GM10248 (cell line): Measurements from ENCODE around the gene ZNF573.

Experiments
- CTCF ChIA-PET: fragments of 300-600 bp; sonication (Branson Sonifier 250); formaldehyde crosslinking; extraction: SDS; loops from one replicate; lab custom pipeline; 2021; ENCODE audit warnings: antibody characterized with exemption; lab: Yijun Ruan, JAX
- POLR2A ChIA-PET: fragments of 350-650 bp; sonication (Branson Sonifier 250); formaldehyde crosslinking; extraction: SDS; loops from one replicate; lab custom pipeline; 2020; ENCODE audit warnings: antibody characterized with exemption; lab: Yijun Ruan, JAX
- DNase-seq: peaks from one replicate; pipeline ENCODE4 v3.0.0; 2012; ENCODE audit errors: extremely low spot score
- TF ChIP-seq, protein P1 (sequence below): IDR thresholded peaks from 2 replicates; pipeline ENCODE4 v1.5.1; 2012; ENCODE audit warnings: mild to moderate bottlenecking, low read depth; ENCODE audit errors: extremely low read depth, missing control alignments, control extremely low read depth

The ZNF573 gene

DNA sequence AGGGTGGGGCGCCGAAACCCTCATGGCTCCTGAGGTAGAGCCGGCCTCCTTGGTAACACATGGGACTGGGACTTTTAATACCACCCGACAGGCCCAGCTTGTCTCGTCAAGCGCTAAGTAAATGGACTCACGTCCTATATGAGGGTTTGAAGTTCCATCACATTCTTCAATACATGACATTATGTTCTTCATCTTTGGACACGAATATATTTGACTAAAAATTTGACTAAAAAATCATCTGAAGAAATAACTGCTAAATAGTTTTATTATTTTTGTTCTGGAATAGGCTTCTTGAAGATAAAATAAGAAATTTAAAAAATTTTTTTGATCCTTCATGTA is 59.5 kb downstream of the ZNF573 start:
- ChIA-PET POLR2A (no interaction called here), CTCF (interaction anchor here (0.7 to 1.7 kb wide), 4 partner anchors 15 to 60 kb away, joined by 3 to 5 read pairs (median 4); no protein-coding TSS in a partner anchor)
- TF ChIP-seq, protein P1, sequence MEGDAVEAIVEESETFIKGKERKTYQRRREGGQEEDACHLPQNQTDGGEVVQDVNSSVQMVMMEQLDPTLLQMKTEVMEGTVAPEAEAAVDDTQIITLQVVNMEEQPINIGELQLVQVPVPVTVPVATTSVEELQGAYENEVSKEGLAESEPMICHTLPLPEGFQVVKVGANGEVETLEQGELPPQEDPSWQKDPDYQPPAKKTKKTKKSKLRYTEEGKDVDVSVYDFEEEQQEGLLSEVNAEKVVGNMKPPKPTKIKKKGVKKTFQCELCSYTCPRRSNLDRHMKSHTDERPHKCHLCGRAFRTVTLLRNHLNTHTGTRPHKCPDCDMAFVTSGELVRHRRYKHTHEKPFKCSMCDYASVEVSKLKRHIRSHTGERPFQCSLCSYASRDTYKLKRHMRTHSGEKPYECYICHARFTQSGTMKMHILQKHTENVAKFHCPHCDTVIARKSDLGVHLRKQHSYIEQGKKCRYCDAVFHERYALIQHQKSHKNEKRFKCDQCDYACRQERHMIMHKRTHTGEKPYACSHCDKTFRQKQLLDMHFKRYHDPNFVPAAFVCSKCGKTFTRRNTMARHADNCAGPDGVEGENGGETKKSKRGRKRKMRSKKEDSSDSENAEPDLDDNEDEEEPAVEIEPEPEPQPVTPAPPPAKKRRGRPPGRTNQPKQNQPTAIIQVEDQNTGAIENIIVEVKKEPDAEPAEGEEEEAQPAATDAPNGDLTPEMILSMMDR = no peak
- no peak for DNase-seq

DNA sequence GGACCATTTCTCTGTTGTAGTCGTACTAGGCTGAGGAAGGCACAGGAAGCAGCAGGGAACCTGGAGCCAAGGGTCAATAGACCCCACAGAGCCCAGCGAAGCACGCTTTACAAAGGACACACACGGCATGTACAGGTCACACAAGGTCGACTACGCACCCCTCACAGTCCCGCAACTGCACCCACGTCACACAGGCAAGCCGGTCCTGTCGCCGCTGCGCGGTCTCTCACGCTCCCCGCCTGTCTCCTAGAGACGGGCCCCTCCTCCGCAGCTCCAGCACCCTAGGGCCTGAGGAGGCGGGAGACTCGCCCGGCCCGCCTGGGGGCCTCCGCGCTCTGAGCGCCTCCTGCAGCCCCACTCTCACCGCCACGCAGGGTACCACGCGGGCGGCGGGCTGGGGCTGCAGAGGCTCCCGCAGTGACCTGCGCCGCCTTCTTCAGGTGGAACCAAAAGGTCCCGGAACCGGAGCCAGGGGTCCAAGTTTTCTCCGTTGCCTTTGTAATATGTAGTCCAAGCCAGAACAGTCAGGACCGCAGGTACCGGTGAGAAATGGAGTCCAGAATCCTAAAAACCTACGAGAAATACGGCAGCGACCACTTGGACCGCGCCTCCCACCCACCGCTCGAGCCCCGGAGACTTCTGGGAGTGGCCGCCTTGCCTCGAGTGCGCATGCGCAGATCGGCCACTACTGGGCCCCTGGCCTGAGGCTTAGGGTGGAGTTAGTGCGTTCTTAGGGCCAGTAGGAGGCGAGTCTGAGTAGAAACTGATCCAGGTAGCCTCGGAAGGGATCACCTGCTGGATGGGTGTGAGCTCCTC is 60.1 kb downstream of the ZNF573 start, which contains the start of gene ZNF607:
TSS of gene ZNF607 (minus strand) at position 651 of the 816 bp plus-strand sequence. CDS start 8,143 bp downstream, outside the sequence.
- DNase-seq = peak; percentile 95
- CTCF ChIA-PET = interaction anchor here (0.7 to 1.7 kb wide), 4 partner anchors 15 to 61 kb away, joined by 3 to 5 read pairs (median 4); no protein-coding TSS in a partner anchor
- TF ChIP-seq, protein P1 = peak; percentile 64
- POLR2A ChIA-PET = no interaction called here

DNA sequence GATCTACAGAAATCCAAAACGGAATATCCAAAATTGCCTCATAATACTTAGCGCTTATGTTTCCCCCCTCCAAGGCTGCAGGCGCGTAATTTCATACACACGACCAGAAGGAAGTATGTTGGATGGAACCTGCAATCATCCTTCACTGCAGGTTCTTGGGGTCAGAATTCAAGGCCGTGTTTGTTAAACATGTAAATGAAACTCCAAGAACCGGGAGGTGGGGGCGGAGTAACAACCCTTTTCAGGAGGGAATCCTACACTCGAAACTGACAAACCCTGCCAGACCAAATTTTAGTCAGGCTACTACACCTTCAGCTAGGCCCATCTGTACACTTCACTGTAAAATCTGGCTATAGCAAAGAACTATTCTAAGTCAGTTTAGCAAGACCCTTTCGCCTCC is 61.1 kb downstream of the ZNF573 start:
- DNase-seq = no peak
- ChIA-PET CTCF (no interaction called here), POLR2A (no interaction called here)
- TF ChIP-seq, protein P1 = no peak

DNA sequence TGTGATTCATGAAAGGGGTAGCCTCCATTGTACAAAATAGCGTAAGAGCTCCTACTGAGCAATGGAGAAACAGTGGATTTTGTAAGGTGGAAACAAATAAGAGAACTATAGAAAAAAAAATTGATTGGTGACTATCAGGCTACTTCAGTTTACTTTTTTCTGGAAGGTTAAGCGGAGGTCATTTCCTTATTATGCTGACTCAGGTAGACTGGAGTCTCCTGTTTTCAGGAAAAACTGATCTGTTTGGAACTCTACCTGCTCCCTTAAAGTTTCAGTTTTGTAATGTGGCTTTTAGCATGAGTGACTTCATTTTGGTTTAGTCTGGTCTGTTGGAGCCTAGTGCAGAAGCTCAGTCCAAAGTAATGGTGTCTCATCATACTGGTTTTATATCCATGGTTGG is 63.2 kb downstream of the ZNF573 start:
- TF ChIP-seq, protein P1 = no peak
- ChIA-PET POLR2A (no interaction called here), CTCF (interaction anchor here (0.7 kb wide), 1 partner anchor 10 kb away, joined by 3 read pairs; no protein-coding TSS in a partner anchor)
- no peak for DNase-seq

DNA sequence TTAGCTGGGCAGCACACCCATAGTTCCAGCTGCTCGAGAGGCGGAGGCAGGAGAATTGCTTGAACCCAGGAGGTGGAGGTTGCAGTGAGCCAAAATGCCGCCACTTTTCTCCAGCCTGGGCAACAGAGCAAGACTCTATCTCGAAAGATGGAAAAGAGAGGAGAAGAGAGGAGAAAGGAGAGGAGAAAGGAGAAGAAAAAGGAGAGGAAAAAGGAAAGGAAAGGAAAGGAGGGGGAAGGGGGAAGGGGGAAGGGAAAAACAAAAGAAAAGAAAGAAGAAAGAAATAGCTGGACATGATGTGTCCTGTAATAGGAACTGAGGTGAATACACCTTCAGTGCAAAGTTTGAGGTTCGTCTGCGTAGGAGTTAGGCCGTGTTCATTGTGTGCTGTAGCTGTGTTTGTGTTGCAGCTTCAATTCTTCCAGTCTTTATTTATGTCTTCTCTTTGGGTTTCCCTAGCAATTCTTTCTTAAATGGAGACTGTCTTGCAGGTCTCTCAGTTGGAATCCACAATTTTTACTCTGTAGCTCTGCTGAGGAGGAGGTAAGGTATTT is 73.3 kb downstream of the ZNF573 start:
- ChIA-PET CTCF (interaction anchor here (0.9 to 1.5 kb wide), 2 partner anchors 10 to 54 kb away, joined by 3 read pairs; no protein-coding TSS in a partner anchor), POLR2A (interaction anchor here (0.6 kb wide), 1 partner anchor 81 kb away, joined by 3 read pairs; no protein-coding TSS in a partner anchor)
- TF ChIP-seq, protein P1 = no peak
- DNase-seq = no peak

DNA sequence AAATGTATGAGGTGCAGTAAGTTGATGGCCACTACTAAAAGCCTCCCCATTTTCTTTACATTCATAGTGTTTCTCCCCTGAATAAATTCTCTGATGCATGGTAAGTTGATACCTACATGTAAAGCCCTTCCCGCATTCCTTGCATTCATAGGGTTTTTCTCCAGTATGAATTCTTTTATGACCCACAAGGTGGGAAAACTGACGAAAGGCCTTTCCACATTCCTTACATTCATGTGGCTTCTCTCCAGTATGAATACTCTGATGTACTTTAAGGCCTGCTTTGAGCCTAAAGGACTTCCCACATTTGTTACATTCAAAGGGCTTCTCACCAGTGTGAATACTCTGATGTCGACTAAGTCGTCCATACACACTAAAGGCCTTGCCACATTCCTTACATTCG is 80.3 kb downstream of the ZNF573 start:
- ChIA-PET POLR2A (no interaction called here), CTCF (no interaction called here)
- no peak for DNase-seq

More for the DNA sequence above, 80.3 kb downstream of the ZNF573 start:
- TF ChIP-seq, protein P1 = no peak
